IPS-18c (cell line): ENCODE results near the gene C16orf96.

ENCODE experiments used
- H3K4me3 ChIP-seq: 2 replicates; pipeline ENCODE4 v1.7.0; 2013; ENCODE audit warnings: low read depth, mild to moderate bottlenecking, low read length, moderate library complexity; ENCODE audit not compliant: insufficient read depth
- H3K9me3 ChIP-seq: one replicate; pipeline ENCODE4 v1.6.1; 2013; ENCODE audit warnings: mild to moderate bottlenecking, low read length, moderate library complexity; ENCODE audit not compliant: control insufficient read depth, insufficient read depth

Gene C16orf96

DNA sequence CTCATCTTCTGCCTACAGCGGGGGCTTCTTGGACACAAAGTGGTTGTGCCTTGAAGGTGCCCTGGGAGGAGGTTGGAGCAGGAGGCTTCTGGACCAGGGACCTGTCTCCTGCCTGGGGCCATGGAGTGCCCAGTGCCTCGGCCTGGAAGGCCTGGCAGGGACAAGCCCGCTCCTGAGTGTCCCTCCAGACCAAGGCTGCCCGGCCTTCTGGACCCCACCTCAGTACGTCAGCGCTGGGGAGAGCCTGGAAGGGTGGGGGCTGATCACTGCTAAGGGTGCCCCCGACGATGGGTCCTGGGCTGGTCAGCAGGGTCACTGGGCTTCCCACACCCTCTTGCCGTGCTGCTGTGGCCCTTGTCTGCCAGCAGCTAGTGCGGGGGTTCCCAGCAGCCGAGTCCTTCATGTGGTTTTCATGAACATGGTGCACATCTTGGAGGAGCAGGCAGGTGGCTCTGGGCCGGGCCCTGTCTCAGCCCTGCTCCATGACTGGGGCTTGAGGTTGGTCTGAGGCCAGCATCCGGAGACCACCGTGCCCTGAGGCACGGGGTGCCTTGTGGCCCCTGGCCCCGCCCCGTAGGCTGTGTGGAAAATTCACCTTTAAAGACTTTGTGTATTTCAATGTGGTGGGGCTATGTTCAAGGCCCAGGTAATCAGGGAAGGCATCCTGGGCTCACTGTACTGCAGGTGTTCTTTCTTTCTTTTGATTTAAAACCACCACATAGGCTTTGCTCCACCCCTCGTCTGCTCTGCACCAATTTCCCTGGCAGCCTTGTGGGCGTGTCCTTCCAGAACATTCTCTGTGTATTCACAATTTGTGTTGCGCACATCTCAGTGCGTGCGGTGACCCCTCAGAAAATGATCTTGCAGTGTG is 90.9 kb downstream of the C16orf96 start:
- Histone ChIP-seq H3K4me3 (no peak overlapping the region), H3K9me3 (no peaks in the 10 kb centered on the region)

DNA sequence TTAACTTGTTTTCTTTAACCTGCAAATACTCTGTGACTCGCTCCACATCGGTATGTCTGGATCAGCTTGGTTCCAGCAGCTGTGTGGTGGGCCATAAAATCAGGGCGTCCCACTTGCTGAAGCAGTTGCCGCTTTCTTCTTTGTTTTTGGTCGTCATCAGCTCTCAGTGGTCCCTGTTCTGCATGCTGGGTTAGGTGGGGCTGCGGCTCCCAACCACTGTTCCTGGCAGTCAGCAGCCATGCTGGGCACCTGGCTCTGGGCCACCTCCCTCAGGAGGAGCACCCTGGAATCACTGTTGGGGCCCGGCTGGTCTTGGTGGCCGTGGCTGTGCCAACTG is 91.5 kb downstream of the C16orf96 start:
- no peaks in the 10 kb centered on the region for H3K9me3 ChIP-seq
- no peak overlapping the region for H3K4me3 ChIP-seq

DNA sequence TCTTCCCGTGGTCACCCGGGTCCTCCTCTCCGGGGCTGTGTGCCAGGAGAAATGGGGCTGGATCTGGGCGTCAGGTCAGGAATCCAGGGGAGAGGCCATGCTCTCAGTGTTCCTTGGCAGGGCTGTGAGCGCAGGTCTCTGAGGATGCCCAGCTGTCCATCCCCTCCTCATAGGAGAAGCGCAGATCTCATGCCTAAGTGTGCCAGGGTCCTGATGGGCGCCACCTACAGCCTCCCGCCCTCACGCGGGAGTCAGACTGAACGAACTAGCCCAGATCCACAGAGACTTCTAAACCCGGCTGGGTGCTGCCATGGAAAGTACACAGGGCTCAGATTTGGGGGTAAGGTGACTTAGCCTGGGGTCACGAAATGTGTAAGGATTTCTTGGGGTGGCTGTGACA is 92.8 kb downstream of the C16orf96 start:
- no peak overlapping the region for H3K4me3 ChIP-seq
- no peaks in the 10 kb centered on the region for H3K9me3 ChIP-seq

DNA sequence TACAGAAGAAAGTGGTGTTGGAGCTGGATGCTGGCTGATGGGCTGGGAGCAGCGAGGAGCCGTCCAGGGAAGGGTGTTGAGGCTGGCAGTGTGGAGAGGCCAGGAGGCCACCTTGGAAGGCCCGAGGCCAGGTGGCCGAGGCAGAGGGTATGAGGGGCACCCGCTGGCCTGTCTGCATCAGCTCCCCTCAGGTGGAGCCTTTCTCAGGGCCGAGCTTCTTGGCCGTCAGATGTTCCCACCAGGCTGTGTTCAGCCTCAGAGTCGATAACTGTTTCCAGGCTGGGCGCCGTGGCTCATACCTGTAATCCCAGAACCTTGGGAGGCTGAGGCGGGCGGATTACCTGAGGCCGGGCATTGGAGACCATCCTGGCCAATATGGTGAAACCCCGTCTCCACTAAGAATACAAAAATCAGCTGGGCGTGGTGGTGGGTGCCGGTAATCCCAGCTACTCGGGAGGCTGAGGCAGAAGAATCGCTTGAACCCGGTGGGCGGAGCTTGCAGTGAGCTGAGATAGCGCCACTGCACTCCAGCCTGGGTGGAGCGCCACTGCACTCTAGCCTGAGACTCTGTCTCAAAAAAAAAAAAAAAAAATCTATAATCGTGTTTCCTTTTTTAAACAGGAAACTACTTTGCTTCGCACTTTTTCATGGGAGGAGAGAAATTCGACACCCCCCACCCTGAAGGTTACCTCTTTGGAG is 93.8 kb downstream of the C16orf96 start:
- Histone ChIP-seq H3K9me3 (no peaks in the 10 kb centered on the region), H3K4me3 (no peak overlapping the region)
